Mammary epithelial cell (primary cell): ENCODE results near the gene GALNT16.

Experiments used
- EZH2 ChIP-seq: IDR thresholded peaks from 2 replicates; pipeline ENCODE4 v1.6.1; 2012; ENCODE audit warnings: low read length, inconsistent platforms, borderline replicate concordance
- TF ChIP-seq, protein P1 (sequence below), 2 donors: IDR thresholded peaks in 1 of 2; conservative IDR thresholded peaks in 1 of 2; 2 replicates each; pipeline ENCODE4 v1.5.1; 2011 to 2012; ENCODE audit warnings: inconsistent platforms in 2 of 2, low read length in 2 of 2, mild to moderate bottlenecking in 2 of 2, control low read depth in 1 of 2, low read depth in 1 of 2; ENCODE audit not compliant: insufficient read depth in 1 of 2; ENCODE audit errors: extremely low read depth in 1 of 2

DNA sequence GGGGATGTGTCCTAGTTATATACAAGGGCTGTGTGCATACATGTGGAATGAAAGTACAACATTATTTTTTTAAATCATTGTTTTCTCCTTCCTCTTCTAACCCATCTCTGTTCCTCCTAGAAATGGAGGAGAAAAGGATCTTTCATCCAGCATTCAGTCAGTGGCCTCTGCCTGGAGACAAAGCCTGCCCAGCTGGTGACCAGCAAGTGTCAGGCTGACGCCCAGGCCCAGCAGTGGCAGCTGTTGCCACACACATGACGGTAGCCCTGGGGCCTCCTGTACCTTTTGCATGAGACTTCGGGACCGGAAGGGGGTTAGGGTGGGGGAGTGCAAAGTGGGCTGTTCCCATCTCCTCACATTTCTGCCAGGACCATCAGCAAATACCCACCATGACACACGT, 92.0 kb downstream of the GALNT16 start:
- TF ChIP-seq, protein P1, sequence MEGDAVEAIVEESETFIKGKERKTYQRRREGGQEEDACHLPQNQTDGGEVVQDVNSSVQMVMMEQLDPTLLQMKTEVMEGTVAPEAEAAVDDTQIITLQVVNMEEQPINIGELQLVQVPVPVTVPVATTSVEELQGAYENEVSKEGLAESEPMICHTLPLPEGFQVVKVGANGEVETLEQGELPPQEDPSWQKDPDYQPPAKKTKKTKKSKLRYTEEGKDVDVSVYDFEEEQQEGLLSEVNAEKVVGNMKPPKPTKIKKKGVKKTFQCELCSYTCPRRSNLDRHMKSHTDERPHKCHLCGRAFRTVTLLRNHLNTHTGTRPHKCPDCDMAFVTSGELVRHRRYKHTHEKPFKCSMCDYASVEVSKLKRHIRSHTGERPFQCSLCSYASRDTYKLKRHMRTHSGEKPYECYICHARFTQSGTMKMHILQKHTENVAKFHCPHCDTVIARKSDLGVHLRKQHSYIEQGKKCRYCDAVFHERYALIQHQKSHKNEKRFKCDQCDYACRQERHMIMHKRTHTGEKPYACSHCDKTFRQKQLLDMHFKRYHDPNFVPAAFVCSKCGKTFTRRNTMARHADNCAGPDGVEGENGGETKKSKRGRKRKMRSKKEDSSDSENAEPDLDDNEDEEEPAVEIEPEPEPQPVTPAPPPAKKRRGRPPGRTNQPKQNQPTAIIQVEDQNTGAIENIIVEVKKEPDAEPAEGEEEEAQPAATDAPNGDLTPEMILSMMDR (conservative IDR thresholded peaks at IDR 0.05 in 1 of 2, IDR thresholded peaks at IDR 0.05 in 1 of 2; ENCODE audit: extremely low read depth in 1 of 2, insufficient read depth in 1 of 2, low read depth in 1 of 2, low read length in 2 of 2): no peak
- TF ChIP-seq EZH2: no peak
